ENCODE results near the gene MRM2. TPM values are rescaled to one million over a fixed set of nuclear protein-coding genes. Genes with fewer than 3 reads are reported as not detected.

The MRM2 gene
- total and polyA plus RNA-seq, 10 of the 15 experiments (the other 5 are each of a cell fraction or from before 2014, with no cell fraction given), result 43.2 to 128 (median 71.4) TPM

DNA sequence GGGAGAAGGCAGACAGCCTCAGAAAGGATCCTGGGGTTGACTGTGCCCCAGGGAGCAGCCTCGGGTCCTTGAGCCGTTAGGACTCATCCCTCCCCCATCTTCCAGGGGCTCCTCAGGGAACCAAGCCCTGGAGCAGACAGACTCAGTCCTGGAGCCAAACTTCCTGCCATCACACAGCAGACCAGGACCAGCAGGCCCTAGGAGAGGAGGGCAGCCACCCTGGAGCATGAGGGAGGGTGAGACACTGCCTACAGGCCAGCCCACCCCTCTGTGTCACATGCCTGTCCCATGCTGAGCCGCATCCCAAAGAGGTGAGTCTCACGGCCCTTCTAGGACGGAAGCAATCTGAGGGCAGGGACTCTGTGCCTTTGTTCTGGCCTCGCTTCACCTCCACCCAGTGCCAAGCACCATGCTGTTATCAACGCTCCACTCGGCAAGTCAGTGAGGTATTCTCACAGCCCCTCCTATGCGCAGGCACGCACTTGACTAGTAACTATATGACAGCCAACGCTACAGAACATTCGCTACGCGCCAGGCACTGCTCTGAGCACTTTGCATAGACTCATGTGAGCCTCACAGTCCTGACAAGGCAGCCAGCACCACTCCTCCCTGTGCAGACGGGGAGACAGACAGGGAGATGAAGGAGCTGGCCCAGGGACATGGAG, 28.3 kb downstream of the MRM2 start:
- CTCF ChIA-PET, result no interaction called here
- DNase-seq (ENCODE audit: low read depth, low spot score), result no peak
- RAD21 ChIA-PET (ENCODE audit: unreplicated experiment), result no interaction called here
- intact Hi-C loops (cut with micrococcal nuclease; ENCODE audit: unreplicated experiment), result no loop called here
- H3K27me3 ChIP-seq (replicated peaks in 1 of 2; ENCODE audit: control insufficient read depth in 2 of 2, insufficient read depth in 2 of 2, low read length in 1 of 2), result no peaks in the 10 kb centered on the region
- ATAC-seq, result no peak
- POLR2A ChIA-PET, result no interaction called here
- no peak for TF ChIP-seq MXI1 (IDR thresholded peaks at IDR 0.05; ENCODE audit: low read depth, low read length)
- TF ChIP-seq SREBF1 (IDR thresholded peaks at IDR 0.05; ENCODE audit: low read length), result no peak
- no peak for TF ChIP-seq EED (IDR thresholded peaks at IDR 0.05; ENCODE audit: low read depth)
- no peak for TF ChIP-seq SREBF2 (IDR thresholded peaks at IDR 0.05; ENCODE audit: low read length)
- TF ChIP-seq IKZF2 (IDR thresholded peaks at IDR 0.05), result no peak
- TF ChIP-seq ATF7 (IDR thresholded peaks at IDR 0.05; ENCODE audit: low read depth), result no peak
- no peak for TF ChIP-seq CHD4 (IDR thresholded peaks at IDR 0.05)
- TF ChIP-seq RAD21 (IDR thresholded peaks at IDR 0.05; ENCODE audit: insufficient read depth, low read depth, low read length), result no peak
- no peak for TF ChIP-seq ZZZ3 (IDR thresholded peaks at IDR 0.05; ENCODE audit: control insufficient read depth, insufficient read length, low read depth)
- TF ChIP-seq, protein P1, sequence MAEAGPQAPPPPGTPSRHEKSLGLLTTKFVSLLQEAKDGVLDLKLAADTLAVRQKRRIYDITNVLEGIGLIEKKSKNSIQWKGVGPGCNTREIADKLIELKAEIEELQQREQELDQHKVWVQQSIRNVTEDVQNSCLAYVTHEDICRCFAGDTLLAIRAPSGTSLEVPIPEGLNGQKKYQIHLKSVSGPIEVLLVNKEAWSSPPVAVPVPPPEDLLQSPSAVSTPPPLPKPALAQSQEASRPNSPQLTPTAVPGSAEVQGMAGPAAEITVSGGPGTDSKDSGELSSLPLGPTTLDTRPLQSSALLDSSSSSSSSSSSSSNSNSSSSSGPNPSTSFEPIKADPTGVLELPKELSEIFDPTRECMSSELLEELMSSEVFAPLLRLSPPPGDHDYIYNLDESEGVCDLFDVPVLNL (IDR thresholded peaks at IDR 0.05; ENCODE audit: low read depth, low read length), result no peak
- TF ChIP-seq, protein P2, sequence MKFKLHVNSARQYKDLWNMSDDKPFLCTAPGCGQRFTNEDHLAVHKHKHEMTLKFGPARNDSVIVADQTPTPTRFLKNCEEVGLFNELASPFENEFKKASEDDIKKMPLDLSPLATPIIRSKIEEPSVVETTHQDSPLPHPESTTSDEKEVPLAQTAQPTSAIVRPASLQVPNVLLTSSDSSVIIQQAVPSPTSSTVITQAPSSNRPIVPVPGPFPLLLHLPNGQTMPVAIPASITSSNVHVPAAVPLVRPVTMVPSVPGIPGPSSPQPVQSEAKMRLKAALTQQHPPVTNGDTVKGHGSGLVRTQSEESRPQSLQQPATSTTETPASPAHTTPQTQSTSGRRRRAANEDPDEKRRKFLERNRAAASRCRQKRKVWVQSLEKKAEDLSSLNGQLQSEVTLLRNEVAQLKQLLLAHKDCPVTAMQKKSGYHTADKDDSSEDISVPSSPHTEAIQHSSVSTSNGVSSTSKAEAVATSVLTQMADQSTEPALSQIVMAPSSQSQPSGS (IDR thresholded peaks at IDR 0.05; ENCODE audit: low read length), result no peak
- TF ChIP-seq ZNF384 (IDR thresholded peaks at IDR 0.05; ENCODE audit: borderline replicate concordance, low read depth, low read length), result no peak
- TF ChIP-seq FOXM1 (IDR thresholded peaks at IDR 0.05; ENCODE audit: low read depth, low read length), result no peak
- TF ChIP-seq, protein P3, sequence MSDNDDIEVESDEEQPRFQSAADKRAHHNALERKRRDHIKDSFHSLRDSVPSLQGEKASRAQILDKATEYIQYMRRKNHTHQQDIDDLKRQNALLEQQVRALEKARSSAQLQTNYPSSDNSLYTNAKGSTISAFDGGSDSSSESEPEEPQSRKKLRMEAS (IDR thresholded peaks at IDR 0.05; ENCODE audit: low read depth, low read length), result no peak
- no peak for TF ChIP-seq NR2C2 (IDR thresholded peaks at IDR 0.05; ENCODE audit: borderline replicate concordance, control insufficient read depth, insufficient read length, low read depth)
- TF ChIP-seq, protein P4, sequence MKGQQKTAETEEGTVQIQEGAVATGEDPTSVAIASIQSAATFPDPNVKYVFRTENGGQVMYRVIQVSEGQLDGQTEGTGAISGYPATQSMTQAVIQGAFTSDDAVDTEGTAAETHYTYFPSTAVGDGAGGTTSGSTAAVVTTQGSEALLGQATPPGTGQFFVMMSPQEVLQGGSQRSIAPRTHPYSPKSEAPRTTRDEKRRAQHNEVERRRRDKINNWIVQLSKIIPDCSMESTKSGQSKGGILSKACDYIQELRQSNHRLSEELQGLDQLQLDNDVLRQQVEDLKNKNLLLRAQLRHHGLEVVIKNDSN (IDR thresholded peaks at IDR 0.05; ENCODE audit: borderline replicate concordance, extremely low read length, insufficient read depth, low read depth, low read length), result no peak
- no peak for TF ChIP-seq CBX5 (IDR thresholded peaks at IDR 0.05; ENCODE audit: low read depth)
- no peak for TF ChIP-seq IKZF1 (conservative IDR thresholded peaks at IDR 0.05)
- BruUV-seq (replicated peaks), result no TSS peak
- H3K4me3 ChIP-seq, result no peak overlapping the region
- H3K9ac ChIP-seq (ENCODE audit: control insufficient read depth, insufficient read depth, low read length), result no peak overlapping the region
- no peaks in the 10 kb centered on the region for H3K9me3 ChIP-seq (replicated peaks; ENCODE audit: control insufficient read depth, insufficient read depth, low read length)
- SMC1A ChIA-PET (ENCODE audit: uncharacterized antibody, unreplicated experiment), result no interaction called here
- no peaks in the 10 kb centered on the region for H4K20me1 ChIP-seq (ENCODE audit: control insufficient read depth, insufficient read depth)
- H3K4me2 ChIP-seq (ENCODE audit: control insufficient read depth, insufficient read depth), result no peak overlapping the region
- peaks cover 3% of the 10 kb centered on the region for H3K79me2 ChIP-seq (ENCODE audit: control insufficient read depth, insufficient read depth, low read length)
- 95% methylated on average over 15 of the region's 15 CpGs for WGBS (ENCODE audit: insufficient coverage, insufficient replicate concordance, low lambda C conversion rate, missing lambda C conversion rate)
- H3K4me1 ChIP-seq (ENCODE audit: control insufficient read depth, insufficient read depth, low read length), result peaks cover 11% of the 10 kb centered on the region
- H3K27ac ChIP-seq (ENCODE audit: control insufficient read depth, insufficient read depth), result no peak overlapping the region
- in situ Hi-C loops (cut with MboI), result loop anchor here (5.0 to 10.0 kb wide), 2 partner anchors 549 to 641 kb away; partner anchors contain the start of gene PSMG3
- no peak overlapping the region for H2AFZ ChIP-seq (ENCODE audit: control insufficient read depth, low read depth, low read length)
- peaks cover 24 to 56% of the 10 kb centered on the region in 2 experiments; a peak in 3 of 4 replicates for H3K36me3 ChIP-seq (ENCODE audit: control insufficient read depth in 2 of 2, insufficient read depth in 2 of 2, low read length in 1 of 2)
- FAIRE-seq, result no peak
